HUES6 (cell line): ENCODE data around the gene MLLT1.

Source experiments
- H3K27ac ChIP-seq: 2 replicates; pipeline ENCODE4 v1.7.0; 2013; ENCODE audit warnings: low read depth, mild to moderate bottlenecking, low read length, inconsistent platforms
- H3K27me3 ChIP-seq: 2 replicates; pipeline ENCODE4 v1.6.1; 2013; ENCODE audit warnings: low read length; ENCODE audit not compliant: control insufficient read depth, insufficient read depth
- H3K36me3 ChIP-seq: 2 replicates; pipeline ENCODE4 v1.6.1; 2013; ENCODE audit warnings: low read length; ENCODE audit not compliant: control insufficient read depth, insufficient read depth
- H3K4me1 ChIP-seq: 2 replicates; pipeline ENCODE4 v1.6.1; 2013; ENCODE audit warnings: low read length; ENCODE audit not compliant: control insufficient read depth, insufficient read depth
- H3K4me3 ChIP-seq: 2 replicates; pipeline ENCODE4 v1.5.1; 2013; ENCODE audit warnings: low read depth, low read length
- H3K9ac ChIP-seq: one replicate; pipeline ENCODE4 v1.6.1; 2013; ENCODE audit warnings: mild to moderate bottlenecking, low read length
- H3K9me3 ChIP-seq: 2 replicates; pipeline ENCODE4 v1.6.1; 2013; ENCODE audit warnings: low read depth, low read length; ENCODE audit not compliant: control insufficient read depth, insufficient read depth

The MLLT1 gene

GRCh38 chr19:6198896-6199239 lies 80.9 kb downstream of the MLLT1 start:
- H3K4me3 ChIP-seq = peak overlapping the region; percentile 67
- H3K9ac ChIP-seq = peak overlapping the region; percentile 48
- no peak overlapping the region for H3K27ac ChIP-seq

GRCh38 chr19:6196361-6196760 lies 83.4 kb downstream of the MLLT1 start:
- Histone ChIP-seq H3K4me1 (no peaks in the 10 kb centered on the region), H3K4me3 (no peak overlapping the region), H3K9ac (no peak overlapping the region), H3K27me3 (no peaks in the 10 kb centered on the region), H3K36me3 (0 out of 2 replicates have a peak, but pooled peaks cover 6% of the 10 kb centered on the region), H3K9me3 (peaks cover 36% of the 10 kb centered on the region), H3K27ac (no peak overlapping the region)

More at GRCh38 chr19:6198896-6199239, 80.9 kb downstream of the MLLT1 start:
- Histone ChIP-seq H3K4me1 (no peaks in the 10 kb centered on the region), H3K9me3 (peaks cover 14% of the 10 kb centered on the region), H3K36me3 (0 out of 2 replicates have a peak, but pooled peaks cover 6% of the 10 kb centered on the region), H3K27me3 (no peaks in the 10 kb centered on the region)

GRCh38 chr19:6188811-6189210 lies 91.0 kb downstream of the MLLT1 start:
- Histone ChIP-seq H3K4me3 (no peak overlapping the region), H3K9me3 (peaks cover 78% of the 10 kb centered on the region), H3K27ac (no peak overlapping the region), H3K9ac (no peak overlapping the region), H3K27me3 (no peaks in the 10 kb centered on the region), H3K36me3 (no peaks in the 10 kb centered on the region), H3K4me1 (no peaks in the 10 kb centered on the region)

GRCh38 chr19:6187374-6187773 lies 92.4 kb downstream of the MLLT1 start:
- H3K27ac ChIP-seq = no peak overlapping the region
- H3K27me3 ChIP-seq = no peaks in the 10 kb centered on the region
- no peak overlapping the region for H3K4me3 ChIP-seq
- no peaks in the 10 kb centered on the region for H3K36me3 ChIP-seq
- no peaks in the 10 kb centered on the region for H3K4me1 ChIP-seq
- peaks cover 76% of the 10 kb centered on the region for H3K9me3 ChIP-seq
- no peak overlapping the region for H3K9ac ChIP-seq

- H3K9ac ChIP-seq = no peak overlapping the region
- no peak overlapping the region for H3K4me3 ChIP-seq
- H3K36me3 ChIP-seq = no peaks in the 10 kb centered on the region
- no peaks in the 10 kb centered on the region for H3K27me3 ChIP-seq
- no peaks in the 10 kb centered on the region for H3K4me1 ChIP-seq
- peaks cover 66% of the 10 kb centered on the region for H3K9me3 ChIP-seq
- H3K27ac ChIP-seq = no peak overlapping the region
These were observed 93.6 kb downstream of the MLLT1 start for GRCh38 chr19:6185835-6186834.

- H3K27me3 ChIP-seq = no peaks in the 10 kb centered on the region
- H3K4me1 ChIP-seq = no peaks in the 10 kb centered on the region
- no peak overlapping the region for H3K4me3 ChIP-seq
- H3K9ac ChIP-seq = no peak overlapping the region
- peaks cover 57% of the 10 kb centered on the region for H3K9me3 ChIP-seq
- no peaks in the 10 kb centered on the region for H3K36me3 ChIP-seq
- no peak overlapping the region for H3K27ac ChIP-seq
These were observed 94.5 kb downstream of the MLLT1 start for GRCh38 chr19:6185093-6185834.

- Histone ChIP-seq H3K27me3 (peaks cover 8% of the 10 kb centered on the region; the same call in 1 of the 2 replicates), H3K9me3 (peaks cover 22% of the 10 kb centered on the region; the same call in 1 of the 2 replicates), H3K9ac (no peak overlapping the region), H3K4me1 (no peaks in the 10 kb centered on the region), H3K27ac (no peak overlapping the region), H3K36me3 (no peaks in the 10 kb centered on the region), H3K4me3 (no peak overlapping the region)
These were observed 98.7 kb downstream of the MLLT1 start for GRCh38 chr19:6181119-6181518.

- Histone ChIP-seq H3K27ac (no peak overlapping the region), H3K9me3 (peaks cover 2% of the 10 kb centered on the region; the same call in 1 of the 2 replicates), H3K4me1 (no peaks in the 10 kb centered on the region), H3K36me3 (no peaks in the 10 kb centered on the region), H3K9ac (no peak overlapping the region), H3K4me3 (no peak overlapping the region), H3K27me3 (peaks cover 7% of the 10 kb centered on the region; the same call in 1 of the 2 replicates)
These were observed 106.6 kb downstream of the MLLT1 start for GRCh38 chr19:6173190-6173589.

- H3K36me3 ChIP-seq = no peaks in the 10 kb centered on the region
- H3K9me3 ChIP-seq = peaks cover 2% of the 10 kb centered on the region; the same call in 1 of the 2 replicates
- H3K9ac ChIP-seq = no peak overlapping the region
- H3K27ac ChIP-seq = no peak overlapping the region
- H3K27me3 ChIP-seq = peaks cover 7% of the 10 kb centered on the region; the same call in 1 of the 2 replicates
- no peak overlapping the region for H3K4me3 ChIP-seq
- no peaks in the 10 kb centered on the region for H3K4me1 ChIP-seq
These were observed 107.5 kb downstream of the MLLT1 start for GRCh38 chr19:6172074-6172863.

- Histone ChIP-seq H3K4me3 (no peak overlapping the region), H3K4me1 (no peaks in the 10 kb centered on the region), H3K9me3 (peaks cover 2% of the 10 kb centered on the region), H3K9ac (no peak overlapping the region), H3K27me3 (no peaks in the 10 kb centered on the region), H3K27ac (no peak overlapping the region), H3K36me3 (no peaks in the 10 kb centered on the region)
These were observed 112.7 kb downstream of the MLLT1 start for GRCh38 chr19:6167115-6167514.
